HG03354 (cell line): ENCODE measurements around the gene PPP2R2C.

Experiments used
- ATAC-seq: cut with Tn5 transposase; IDR thresholded peaks from one replicate; pipeline ENCODE4 v1.9.1; 2021; ENCODE audit warnings: mild to moderate bottlenecking; ENCODE audit not compliant: unreplicated experiment, poor library complexity, severe bottlenecking

The PPP2R2C gene

GRCh38 chr4:6356076-6356560 lies 116.3 kb downstream of the PPP2R2C start:
- ATAC-seq = no peak

- no peak for ATAC-seq
Observed at GRCh38 chr4:6355052-6355451, 117.4 kb downstream of the PPP2R2C start.

GRCh38 chr4:6354626-6355025 lies 117.8 kb downstream of the PPP2R2C start:
- no peak for ATAC-seq

GRCh38 chr4:6354119-6354518 lies 118.3 kb downstream of the PPP2R2C start:
- ATAC-seq = no peak

- ATAC-seq = no peak
Observed at GRCh38 chr4:6352031-6352692, 120.3 kb downstream of the PPP2R2C start.

- ATAC-seq = no peak
Observed at GRCh38 chr4:6351246-6352000, 121.0 kb downstream of the PPP2R2C start.

- ATAC-seq = no peak
Observed at GRCh38 chr4:6350646-6351045, 121.8 kb downstream of the PPP2R2C start.

GRCh38 chr4:6349896-6350603 lies 122.4 kb downstream of the PPP2R2C start:
- ATAC-seq = no peak

- ATAC-seq = no peak
Observed at GRCh38 chr4:6348408-6348807, 124.0 kb downstream of the PPP2R2C start.

GRCh38 chr4:6347511-6348045 lies 124.8 kb downstream of the PPP2R2C start:
- ATAC-seq = no peak

- no peak for ATAC-seq
Observed at GRCh38 chr4:6346373-6347110, 125.9 kb downstream of the PPP2R2C start.

- no peak for ATAC-seq
Observed at GRCh38 chr4:6345866-6346265, 126.5 kb downstream of the PPP2R2C start.

GRCh38 chr4:6345096-6345830 lies 127.2 kb downstream of the PPP2R2C start:
- no peak for ATAC-seq

GRCh38 chr4:6343939-6344408 lies 128.4 kb downstream of the PPP2R2C start:
- ATAC-seq = no peak

- ATAC-seq = no peak
Observed at GRCh38 chr4:6342530-6343293, 129.7 kb downstream of the PPP2R2C start.

GRCh38 chr4:6341696-6342095 lies 130.7 kb downstream of the PPP2R2C start:
- no peak for ATAC-seq

- ATAC-seq = no peak
Observed at GRCh38 chr4:6340446-6341015, 131.9 kb downstream of the PPP2R2C start.
